Measurements from ENCODE around the gene THSD7A.
A peak's percentile ranks its signal among the peaks of the same experiment; 100 is the strongest.

The THSD7A gene

GRCh38 chr7:11355399-11356005, 476.5 kb downstream of the THSD7A start:
- TF ChIP-seq POLR2AphosphoS5 (IDR thresholded peaks at IDR 0.05; ENCODE audit: borderline replicate concordance, low read depth, low read length) (peak; percentile 26; the same call in 1 of the 2 replicates), EZH2 (IDR thresholded peaks at IDR 0.05) (no peak)
- Histone ChIP-seq H3K9ac (ENCODE audit: insufficient read length) (no peak overlapping the region), H3K4me3 (no peak overlapping the region), H3K9me3 (ENCODE audit: low read depth, low read length) (no peaks in the 10 kb centered on the region), H3K36me3 (ENCODE audit: insufficient read depth, low read length) (no peaks in the 10 kb centered on the region), H3K27ac (no peak overlapping the region)
- DNase-seq (ENCODE audit: low read depth, low spot score) = no peak

DNA sequence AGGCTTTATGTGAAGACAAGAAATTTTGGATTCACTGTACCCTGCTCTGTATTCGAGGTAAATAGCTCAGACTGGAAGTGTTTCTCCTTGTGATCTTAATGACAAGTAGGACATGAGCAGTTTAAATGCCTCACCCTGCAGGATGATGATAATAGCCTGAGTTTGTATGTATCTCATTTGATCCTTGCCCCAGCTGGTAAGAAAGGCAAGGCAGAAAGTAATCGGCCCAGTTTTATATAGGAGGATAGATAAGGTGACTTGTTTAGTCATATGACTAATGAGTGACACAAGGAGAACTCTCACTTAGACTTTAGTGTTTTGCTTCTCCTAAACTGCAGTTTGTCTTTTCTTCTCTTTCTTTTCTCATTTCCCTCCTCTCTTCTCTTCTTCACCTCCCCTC, 485.7 kb downstream of the THSD7A start:
- Histone ChIP-seq H3K9ac (ENCODE audit: insufficient read length) (no peak overlapping the region), H3K9me3 (ENCODE audit: low read depth, low read length) (no peaks in the 10 kb centered on the region), H3K27ac (no peak overlapping the region), H3K4me3 (no peak overlapping the region), H3K36me3 (ENCODE audit: insufficient read depth, low read length) (no peaks in the 10 kb centered on the region)
- no peak for DNase-seq (ENCODE audit: low read depth, low spot score)
- TF ChIP-seq EZH2 (IDR thresholded peaks at IDR 0.05) (no peak), POLR2AphosphoS5 (IDR thresholded peaks at IDR 0.05; ENCODE audit: borderline replicate concordance, low read depth, low read length) (no peak), FOXP2 (optimal IDR thresholded peaks at IDR 0.05; ENCODE audit: control extremely low read depth, extremely low read length, insufficient read depth) (no peak)

DNA sequence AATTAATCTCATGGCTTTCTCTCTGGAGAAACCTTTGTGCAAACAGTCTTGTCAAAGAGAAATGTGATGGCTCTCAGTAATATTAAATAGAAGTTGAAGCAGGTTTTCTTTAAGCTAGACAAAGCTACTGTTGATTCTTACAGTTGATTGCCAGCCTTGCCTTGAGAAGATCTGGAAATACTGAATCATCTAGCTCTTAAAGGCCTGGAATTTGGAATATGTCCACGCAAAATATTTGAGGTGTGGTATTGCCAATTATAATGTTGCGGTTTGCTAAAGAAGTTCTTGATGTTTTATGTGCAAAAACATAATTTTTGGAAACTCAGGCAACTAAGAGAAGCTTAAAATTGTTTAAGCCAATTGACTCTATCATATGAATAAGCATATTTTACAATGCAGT, 486.4 kb downstream of the THSD7A start:
- Histone ChIP-seq H3K9me3 (ENCODE audit: low read depth, low read length) (no peaks in the 10 kb centered on the region), H3K27ac (no peak overlapping the region), H3K36me3 (ENCODE audit: insufficient read depth, low read length) (no peaks in the 10 kb centered on the region), H3K4me3 (no peak overlapping the region), H3K9ac (ENCODE audit: insufficient read length) (no peak overlapping the region)
- DNase-seq (ENCODE audit: low read depth, low spot score) = no peak
- TF ChIP-seq FOXP2 (optimal IDR thresholded peaks at IDR 0.05; ENCODE audit: control extremely low read depth, extremely low read length, insufficient read depth) (no peak), POLR2AphosphoS5 (IDR thresholded peaks at IDR 0.05; ENCODE audit: borderline replicate concordance, low read depth, low read length) (no peak), EZH2 (IDR thresholded peaks at IDR 0.05) (no peak)

DNA sequence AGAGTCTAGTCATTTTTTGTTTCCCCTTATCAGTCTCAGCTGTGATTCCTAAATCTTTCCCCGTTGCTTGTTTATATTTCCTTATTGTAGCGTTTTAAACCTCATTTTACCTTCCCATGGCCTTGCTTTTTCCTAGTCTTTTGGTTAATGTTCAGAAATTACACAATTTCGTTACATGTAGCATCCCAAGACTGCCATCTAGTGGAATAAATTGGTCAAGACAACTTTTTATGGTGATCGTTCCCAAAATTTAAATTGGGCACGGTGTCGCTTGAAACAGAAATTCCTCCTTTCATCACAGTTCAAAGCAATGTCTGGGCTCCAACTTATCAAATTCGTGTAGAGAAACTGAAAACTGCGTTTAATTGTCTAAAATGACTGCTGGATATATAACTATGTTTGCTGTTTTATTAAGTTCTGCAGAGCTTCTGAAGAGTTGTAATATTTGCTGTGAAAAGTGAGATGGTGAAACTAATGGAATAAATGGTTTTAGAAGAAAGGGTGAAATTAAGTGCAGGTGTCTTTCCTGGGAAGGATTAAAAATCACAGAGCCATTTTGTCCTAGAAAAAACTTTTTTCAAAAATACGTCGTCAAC, 488.1 kb downstream of the THSD7A start:
- Histone ChIP-seq H3K36me3 (ENCODE audit: insufficient read depth, low read length) (no peaks in the 10 kb centered on the region), H3K4me3 (peak overlapping the region; percentile 53), H3K27ac (no peak overlapping the region), H3K9me3 (ENCODE audit: low read depth, low read length) (no peaks in the 10 kb centered on the region), H3K9ac (ENCODE audit: insufficient read length) (no peak overlapping the region)
- DNase-seq (ENCODE audit: low read depth, low spot score) = peak; percentile 60
- no peak for TF ChIP-seq POLR2AphosphoS5 (IDR thresholded peaks at IDR 0.05; ENCODE audit: borderline replicate concordance, low read depth, low read length)
- TF ChIP-seq FOXP2 (optimal IDR thresholded peaks at IDR 0.05; ENCODE audit: control extremely low read depth, extremely low read length, insufficient read depth) = no peak
- TF ChIP-seq EZH2 (IDR thresholded peaks at IDR 0.05) = no peak

GRCh38 chr7:11343136-11343535, 488.9 kb downstream of the THSD7A start:
- DNase-seq (ENCODE audit: low read depth, low spot score) = no peak
- Histone ChIP-seq H3K4me3 (no peak overlapping the region), H3K9me3 (ENCODE audit: low read depth, low read length) (no peaks in the 10 kb centered on the region), H3K36me3 (ENCODE audit: insufficient read depth, low read length) (no peaks in the 10 kb centered on the region), H3K9ac (ENCODE audit: insufficient read length) (no peak overlapping the region), H3K27ac (no peak overlapping the region)
- TF ChIP-seq EZH2 (IDR thresholded peaks at IDR 0.05) (no peak), FOXP2 (optimal IDR thresholded peaks at IDR 0.05; ENCODE audit: control extremely low read depth, extremely low read length, insufficient read depth) (no peak), POLR2AphosphoS5 (IDR thresholded peaks at IDR 0.05; ENCODE audit: borderline replicate concordance, low read depth, low read length) (no peak)

- Histone ChIP-seq H3K27ac (no peak overlapping the region), H3K36me3 (ENCODE audit: insufficient read depth, low read length) (no peaks in the 10 kb centered on the region), H3K9me3 (ENCODE audit: low read depth, low read length) (no peaks in the 10 kb centered on the region), H3K9ac (ENCODE audit: insufficient read length) (no peak overlapping the region), H3K4me3 (no peak overlapping the region)
- TF ChIP-seq EZH2 (IDR thresholded peaks at IDR 0.05) (no peak), POLR2AphosphoS5 (IDR thresholded peaks at IDR 0.05; ENCODE audit: borderline replicate concordance, low read depth, low read length) (no peak), FOXP2 (optimal IDR thresholded peaks at IDR 0.05; ENCODE audit: control extremely low read depth, extremely low read length, insufficient read depth) (no peak)
- peak; percentile 57 for DNase-seq (ENCODE audit: low read depth, low spot score)
Measured at GRCh38 chr7:11341285-11341944, 490.6 kb downstream of the THSD7A start.

DNA sequence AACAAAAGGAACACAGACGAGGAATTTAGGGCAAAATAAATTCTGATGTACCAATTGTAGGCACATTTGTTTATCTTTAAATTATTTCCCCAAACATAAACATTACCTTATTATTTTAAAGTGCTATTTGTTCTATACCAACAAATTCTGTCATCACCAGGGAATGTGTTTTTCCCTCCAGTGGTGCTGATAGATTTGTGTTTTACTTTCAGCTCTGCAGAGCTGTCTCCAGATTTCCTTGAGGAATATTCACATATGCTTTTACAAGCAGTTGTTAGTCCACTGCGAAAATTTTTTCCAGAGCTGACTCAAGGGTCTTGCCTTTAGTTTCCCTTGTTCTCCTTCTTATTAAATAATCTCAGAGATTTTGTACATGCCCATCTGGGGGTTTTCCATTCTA, 495.6 kb downstream of the THSD7A start:
- TF ChIP-seq EZH2 (IDR thresholded peaks at IDR 0.05) (no peak), FOXP2 (optimal IDR thresholded peaks at IDR 0.05; ENCODE audit: control extremely low read depth, extremely low read length, insufficient read depth) (no peak), POLR2AphosphoS5 (IDR thresholded peaks at IDR 0.05; ENCODE audit: borderline replicate concordance, low read depth, low read length) (no peak)
- DNase-seq (ENCODE audit: low read depth, low spot score) = no peak
- peak overlapping the region; percentile 17 for H3K4me3 ChIP-seq
- H3K36me3 ChIP-seq (ENCODE audit: insufficient read depth, low read length) = no peaks in the 10 kb centered on the region
- no peak overlapping the region for H3K9ac ChIP-seq (ENCODE audit: insufficient read length)
- H3K9me3 ChIP-seq (ENCODE audit: low read depth, low read length) = no peaks in the 10 kb centered on the region
- peak overlapping the region; percentile 38 for H3K27ac ChIP-seq

DNA sequence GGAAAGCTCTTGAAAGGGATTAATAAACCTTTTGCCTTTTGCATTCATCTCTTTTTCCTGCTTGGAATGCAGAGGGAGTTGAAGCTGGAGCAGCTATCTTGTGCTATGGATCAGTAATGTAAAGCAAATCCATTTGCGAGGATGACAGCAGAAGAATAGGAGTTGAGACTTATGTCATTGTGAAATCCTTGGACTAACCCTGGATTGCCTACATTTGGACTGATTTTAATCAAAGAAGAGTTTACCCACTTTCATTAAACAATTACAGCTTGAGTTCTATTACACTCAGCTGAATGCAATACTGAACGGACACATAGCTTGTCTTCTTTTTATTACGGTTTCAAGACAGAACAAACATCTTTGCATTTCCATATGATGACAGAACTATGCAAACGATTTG, 496.1 kb downstream of the THSD7A start:
- H3K4me3 ChIP-seq = peak overlapping the region; percentile 17
- H3K9me3 ChIP-seq (ENCODE audit: low read depth, low read length) = no peaks in the 10 kb centered on the region
- TF ChIP-seq FOXP2 (optimal IDR thresholded peaks at IDR 0.05; ENCODE audit: control extremely low read depth, extremely low read length, insufficient read depth) (no peak), EZH2 (IDR thresholded peaks at IDR 0.05) (no peak), POLR2AphosphoS5 (IDR thresholded peaks at IDR 0.05; ENCODE audit: borderline replicate concordance, low read depth, low read length) (no peak)
- DNase-seq (ENCODE audit: low read depth, low spot score) = no peak
- no peaks in the 10 kb centered on the region for H3K36me3 ChIP-seq (ENCODE audit: insufficient read depth, low read length)
- H3K27ac ChIP-seq = peak overlapping the region; percentile 38
- no peak overlapping the region for H3K9ac ChIP-seq (ENCODE audit: insufficient read length)

Measured in SK-N-MC (cell line).